ENCODE data around the gene MYO16. TPM values are rescaled to one million over a fixed set of nuclear protein-coding genes. Genes with fewer than 3 reads are reported as not detected.

MYO16 gene
- total and polyA plus RNA-seq, 4 donors = 11.7 to 51.7 (median 21.1) TPM

- peak in 1 of 6 donors; percentile 56 for DNase-seq (ENCODE audit: low read depth in 4 of 6, low spot score in 6 of 6)
- no peak overlapping the region for H3K4me3 ChIP-seq (ENCODE audit: low read depth, low read length)
- no peaks in the 10 kb centered on the region for H3K27me3 ChIP-seq (ENCODE audit: control insufficient read depth, insufficient read depth, low read length)
- H3K36me3 ChIP-seq (ENCODE audit: control insufficient read depth, insufficient read depth, low read length) = no peaks in the 10 kb centered on the region
- no CpG with 5 or more reads among the region's 3 CpGs for WGBS (ENCODE audit: insufficient coverage)
- H3K27ac ChIP-seq (ENCODE audit: low read depth, low read length) = no peak overlapping the region
- H3K9me3 ChIP-seq (ENCODE audit: control insufficient read depth, insufficient read depth, low read length) = no peaks in the 10 kb centered on the region
- H3K4me1 ChIP-seq (ENCODE audit: control insufficient read depth, insufficient read depth, low read length) = no peaks in the 10 kb centered on the region
Measured at GRCh38 chr13:108650271-108650670, 20.9 kb downstream of the MYO16 start.

GRCh38 chr13:108656742-108657141 is 27.3 kb downstream of the MYO16 start:
- no peak overlapping the region for H3K27ac ChIP-seq (ENCODE audit: low read depth, low read length)
- no peaks in the 10 kb centered on the region for H3K36me3 ChIP-seq (ENCODE audit: control insufficient read depth, insufficient read depth, low read length)
- DNase-seq (ENCODE audit: low read depth in 4 of 6, low spot score in 6 of 6) = no peak
- H3K9me3 ChIP-seq (ENCODE audit: control insufficient read depth, insufficient read depth, low read length) = no peaks in the 10 kb centered on the region
- no peaks in the 10 kb centered on the region for H3K27me3 ChIP-seq (ENCODE audit: control insufficient read depth, insufficient read depth, low read length)
- no peaks in the 10 kb centered on the region for H3K4me1 ChIP-seq (ENCODE audit: control insufficient read depth, insufficient read depth, low read length)
- WGBS (ENCODE audit: insufficient coverage) = 80% methylated on average over 2 of the region's 4 CpGs
- H3K4me3 ChIP-seq (ENCODE audit: low read depth, low read length) = no peak overlapping the region

GRCh38 chr13:108657519-108657918 is 28.1 kb downstream of the MYO16 start:
- Histone ChIP-seq H3K36me3 (ENCODE audit: control insufficient read depth, insufficient read depth, low read length) (no peaks in the 10 kb centered on the region), H3K4me3 (ENCODE audit: low read depth, low read length) (no peak overlapping the region), H3K27me3 (ENCODE audit: control insufficient read depth, insufficient read depth, low read length) (no peaks in the 10 kb centered on the region), H3K27ac (ENCODE audit: low read depth, low read length) (no peak overlapping the region), H3K4me1 (ENCODE audit: control insufficient read depth, insufficient read depth, low read length) (no peaks in the 10 kb centered on the region), H3K9me3 (ENCODE audit: control insufficient read depth, insufficient read depth, low read length) (no peaks in the 10 kb centered on the region)
- no peak for DNase-seq (ENCODE audit: low read depth in 4 of 6, low spot score in 6 of 6)
- no CpG with 5 or more reads among the region's 1 CpG for WGBS (ENCODE audit: insufficient coverage)

- Histone ChIP-seq H3K4me3 (ENCODE audit: low read depth, low read length) (no peak overlapping the region), H3K36me3 (ENCODE audit: control insufficient read depth, insufficient read depth, low read length) (no peaks in the 10 kb centered on the region), H3K4me1 (ENCODE audit: control insufficient read depth, insufficient read depth, low read length) (no peaks in the 10 kb centered on the region), H3K27ac (ENCODE audit: low read depth, low read length) (no peak overlapping the region), H3K27me3 (ENCODE audit: control insufficient read depth, insufficient read depth, low read length) (no peaks in the 10 kb centered on the region), H3K9me3 (ENCODE audit: control insufficient read depth, insufficient read depth, low read length) (no peaks in the 10 kb centered on the region)
- DNase-seq (ENCODE audit: low read depth in 4 of 6, low spot score in 6 of 6) = no peak
- 87% methylated on average over 5 of the region's 5 CpGs for WGBS (ENCODE audit: insufficient coverage)
Measured at GRCh38 chr13:108662528-108662927, 33.1 kb downstream of the MYO16 start.

GRCh38 chr13:108663710-108664109 is 34.3 kb downstream of the MYO16 start:
- WGBS (ENCODE audit: insufficient coverage) = no CpG with 5 or more reads among the region's 3 CpGs
- DNase-seq (ENCODE audit: low read depth in 4 of 6, low spot score in 6 of 6) = no peak
- Histone ChIP-seq H3K9me3 (ENCODE audit: control insufficient read depth, insufficient read depth, low read length) (peaks cover 2% of the 10 kb centered on the region), H3K4me3 (ENCODE audit: low read depth, low read length) (no peak overlapping the region), H3K27me3 (ENCODE audit: control insufficient read depth, insufficient read depth, low read length) (no peaks in the 10 kb centered on the region), H3K36me3 (ENCODE audit: control insufficient read depth, insufficient read depth, low read length) (no peaks in the 10 kb centered on the region), H3K4me1 (ENCODE audit: control insufficient read depth, insufficient read depth, low read length) (no peaks in the 10 kb centered on the region), H3K27ac (ENCODE audit: low read depth, low read length) (no peak overlapping the region)

- H3K36me3 ChIP-seq (ENCODE audit: control insufficient read depth, insufficient read depth, low read length) = no peaks in the 10 kb centered on the region
- no peak for DNase-seq (ENCODE audit: low read depth in 4 of 6, low spot score in 6 of 6)
- H3K27me3 ChIP-seq (ENCODE audit: control insufficient read depth, insufficient read depth, low read length) = no peaks in the 10 kb centered on the region
- H3K27ac ChIP-seq (ENCODE audit: low read depth, low read length) = no peak overlapping the region
- no peaks in the 10 kb centered on the region for H3K4me1 ChIP-seq (ENCODE audit: control insufficient read depth, insufficient read depth, low read length)
- H3K4me3 ChIP-seq (ENCODE audit: low read depth, low read length) = no peak overlapping the region
- no CpG with 5 or more reads among the region's 1 CpG for WGBS (ENCODE audit: insufficient coverage)
- peaks cover 13% of the 10 kb centered on the region for H3K9me3 ChIP-seq (ENCODE audit: control insufficient read depth, insufficient read depth, low read length)
Measured at GRCh38 chr13:108667205-108667604, 37.8 kb downstream of the MYO16 start.

- 75% methylated on average over 1 of the region's 1 CpG for WGBS (ENCODE audit: insufficient coverage)
- Histone ChIP-seq H3K9me3 (ENCODE audit: control insufficient read depth, insufficient read depth, low read length) (peaks cover 13% of the 10 kb centered on the region), H3K27me3 (ENCODE audit: control insufficient read depth, insufficient read depth, low read length) (no peaks in the 10 kb centered on the region), H3K36me3 (ENCODE audit: control insufficient read depth, insufficient read depth, low read length) (no peaks in the 10 kb centered on the region), H3K4me3 (ENCODE audit: low read depth, low read length) (no peak overlapping the region), H3K4me1 (ENCODE audit: control insufficient read depth, insufficient read depth, low read length) (no peaks in the 10 kb centered on the region), H3K27ac (ENCODE audit: low read depth, low read length) (no peak overlapping the region)
- DNase-seq (ENCODE audit: low read depth in 4 of 6, low spot score in 6 of 6) = peak in 1 of 6 donors; percentile 47
Measured at GRCh38 chr13:108669381-108669780, 40.0 kb downstream of the MYO16 start.

GRCh38 chr13:108674346-108674745 is 44.9 kb downstream of the MYO16 start:
- 72% methylated on average over 3 of the region's 6 CpGs for WGBS (ENCODE audit: insufficient coverage)
- H3K27ac ChIP-seq (ENCODE audit: low read depth, low read length) = no peak overlapping the region

GRCh38 chr13:108674771-108675170 is 45.4 kb downstream of the MYO16 start:
- no peak overlapping the region for H3K27ac ChIP-seq (ENCODE audit: low read depth, low read length)
- peak in 2 of 6 donors; percentile 72 for DNase-seq (ENCODE audit: low read depth in 4 of 6, low spot score in 6 of 6)
- no peaks in the 10 kb centered on the region for H3K27me3 ChIP-seq (ENCODE audit: control insufficient read depth, insufficient read depth, low read length)
- H3K4me1 ChIP-seq (ENCODE audit: control insufficient read depth, insufficient read depth, low read length) = no peaks in the 10 kb centered on the region
- no peak overlapping the region for H3K4me3 ChIP-seq (ENCODE audit: low read depth, low read length)
- H3K9me3 ChIP-seq (ENCODE audit: control insufficient read depth, insufficient read depth, low read length) = peaks cover 3% of the 10 kb centered on the region
- no CpG with 5 or more reads among the region's 4 CpGs for WGBS (ENCODE audit: insufficient coverage)
- H3K36me3 ChIP-seq (ENCODE audit: control insufficient read depth, insufficient read depth, low read length) = no peaks in the 10 kb centered on the region

More at GRCh38 chr13:108674346-108674745, 44.9 kb downstream of the MYO16 start:
- no peaks in the 10 kb centered on the region for H3K4me1 ChIP-seq (ENCODE audit: control insufficient read depth, insufficient read depth, low read length)
- DNase-seq (ENCODE audit: low read depth in 4 of 6, low spot score in 6 of 6) = peak in 2 of 6 donors; percentile 55 to 59
- H3K27me3 ChIP-seq (ENCODE audit: control insufficient read depth, insufficient read depth, low read length) = no peaks in the 10 kb centered on the region
- no peak overlapping the region for H3K4me3 ChIP-seq (ENCODE audit: low read depth, low read length)
- H3K9me3 ChIP-seq (ENCODE audit: control insufficient read depth, insufficient read depth, low read length) = peaks cover 5% of the 10 kb centered on the region
- no peaks in the 10 kb centered on the region for H3K36me3 ChIP-seq (ENCODE audit: control insufficient read depth, insufficient read depth, low read length)

- Histone ChIP-seq H3K36me3 (ENCODE audit: control insufficient read depth, insufficient read depth, low read length) (no peaks in the 10 kb centered on the region), H3K27me3 (ENCODE audit: control insufficient read depth, insufficient read depth, low read length) (no peaks in the 10 kb centered on the region), H3K27ac (ENCODE audit: low read depth, low read length) (no peak overlapping the region), H3K4me1 (ENCODE audit: control insufficient read depth, insufficient read depth, low read length) (no peaks in the 10 kb centered on the region), H3K9me3 (ENCODE audit: control insufficient read depth, insufficient read depth, low read length) (no peaks in the 10 kb centered on the region), H3K4me3 (ENCODE audit: low read depth, low read length) (no peak overlapping the region)
- DNase-seq (ENCODE audit: low read depth in 4 of 6, low spot score in 6 of 6) = no peak
- 100% methylated on average over 2 of the region's 8 CpGs for WGBS (ENCODE audit: insufficient coverage)
Measured at GRCh38 chr13:108676620-108677019, 47.2 kb downstream of the MYO16 start.
